H9 (cell line): Measurements from ENCODE around the gene AMY2A. TPM values are rescaled to one million over a fixed set of nuclear protein-coding genes. Genes with fewer than 3 reads are reported as not detected.
"Not testable (repeated sequence)": the region's sequence is repeated elsewhere in the genome, so short reads cannot be mapped to it uniquely, and the experiment has no call there.

Source experiments
- DNase-seq: peaks from one replicate; pipeline ENCODE4 v3.0.0-alpha.2; 2017
- H2AFZ ChIP-seq: one replicate; pipeline ENCODE4 v1.6.1; 2013; ENCODE audit warnings: mild to moderate bottlenecking, low read length, control low read depth, moderate library complexity
- H2AK5ac ChIP-seq: 2 replicates; pipeline ENCODE4 v1.6.1; 2013; ENCODE audit warnings: low read length, control low read depth, mixed read lengths; ENCODE audit not compliant: insufficient read length
- H2BK120ac ChIP-seq: one replicate; pipeline ENCODE4 v1.6.1; 2013; ENCODE audit warnings: low read depth, mild to moderate bottlenecking, low read length, control low read depth, inconsistent platforms; ENCODE audit not compliant: poor library complexity, severe bottlenecking
- H2BK12ac ChIP-seq: 2 replicates; pipeline ENCODE4 v1.6.1; 2013; ENCODE audit warnings: low read length, control low read depth, mixed read lengths, low read depth; ENCODE audit not compliant: insufficient read length
- H2BK15ac ChIP-seq: 2 replicates; pipeline ENCODE4 v1.6.1; 2013; ENCODE audit warnings: low read depth, low read length, control low read depth
- H2BK20ac ChIP-seq: one replicate; pipeline ENCODE4 v1.6.1; 2013; ENCODE audit warnings: low read depth, mild to moderate bottlenecking, low read length, control low read depth, inconsistent platforms; ENCODE audit not compliant: poor library complexity, severe bottlenecking
- H2BK5ac ChIP-seq: 2 replicates; pipeline ENCODE4 v1.6.1; 2013; ENCODE audit warnings: low read length, control low read depth, mixed read lengths; ENCODE audit not compliant: insufficient read length
- H3K14ac ChIP-seq: 2 replicates; pipeline ENCODE4 v1.6.1; 2013; ENCODE audit warnings: low read length, control low read depth; ENCODE audit not compliant: insufficient read depth
- H3K18ac ChIP-seq: 2 replicates; pipeline ENCODE4 v1.6.1; 2013; ENCODE audit warnings: low read depth, mild to moderate bottlenecking, mixed read lengths, low read length, control low read depth; ENCODE audit not compliant: insufficient read length
- H3K23ac ChIP-seq: 2 replicates; pipeline ENCODE4 v1.6.1; 2013; ENCODE audit warnings: low read length, control low read depth, mixed read lengths, low read depth; ENCODE audit not compliant: insufficient read length
- H3K23me2 ChIP-seq: 2 replicates; pipeline ENCODE4 v1.6.1; 2013; ENCODE audit warnings: low read depth, mild to moderate bottlenecking, mixed read lengths, low read length, control low read depth; ENCODE audit not compliant: insufficient read length, poor library complexity, severe bottlenecking
- H3K27ac ChIP-seq: 2 replicates; pipeline ENCODE4 v1.5.1; 2013; ENCODE audit warnings: low read length, control low read depth, mixed read lengths, low read depth; ENCODE audit not compliant: insufficient read length
- H3K27me3 ChIP-seq: 2 replicates; pipeline ENCODE4 v1.6.1; 2013; ENCODE audit warnings: low read length, control low read depth, inconsistent platforms; ENCODE audit not compliant: insufficient read depth
- H3K4ac ChIP-seq: 2 replicates; pipeline ENCODE4 v1.6.1; 2013; ENCODE audit warnings: low read depth, mild to moderate bottlenecking, control low read depth, inconsistent platforms, low read length, moderate library complexity
- H3K4me1 ChIP-seq: 2 replicates; pipeline ENCODE4 v1.6.1; 2013; ENCODE audit warnings: low read length, control low read depth, inconsistent platforms; ENCODE audit not compliant: insufficient read depth
- H3K4me2 ChIP-seq: 2 replicates; pipeline ENCODE4 v1.6.1; 2013; ENCODE audit warnings: low read length, control low read depth, mixed read lengths; ENCODE audit not compliant: insufficient read length, insufficient read depth
- H3K56ac ChIP-seq: 2 replicates; pipeline ENCODE4 v1.6.1; 2013; ENCODE audit warnings: low read depth, mild to moderate bottlenecking, mixed read lengths, low read length, control low read depth; ENCODE audit not compliant: insufficient read length
- H3K79me1 ChIP-seq: 2 replicates; pipeline ENCODE4 v1.6.1; 2013; ENCODE audit warnings: low read depth, mild to moderate bottlenecking, moderate library complexity, low read length, control low read depth, inconsistent platforms; ENCODE audit not compliant: insufficient read depth, poor library complexity, severe bottlenecking
- H3K79me2 ChIP-seq: 2 replicates; pipeline ENCODE4 v1.6.1; 2013; ENCODE audit warnings: low read length, control low read depth, inconsistent platforms; ENCODE audit not compliant: insufficient read depth
- H3K9ac ChIP-seq: 2 replicates; pipeline ENCODE4 v1.6.1; 2013; ENCODE audit warnings: low read length, control low read depth, mixed read lengths; ENCODE audit not compliant: insufficient read length; ENCODE audit errors: extremely low read depth
- H3K9me3 ChIP-seq: one replicate; pipeline ENCODE4 v1.6.1; 2013; ENCODE audit warnings: low read depth, low read length, inconsistent platforms; ENCODE audit not compliant: control insufficient read depth
- H3T11ph ChIP-seq: one replicate; pipeline ENCODE4 v1.6.1; 2013; ENCODE audit warnings: mild to moderate bottlenecking, low read length, control low read depth, inconsistent platforms
- H4K20me1 ChIP-seq: one replicate; pipeline ENCODE4 v1.6.1; 2013; ENCODE audit not compliant: control insufficient read depth, insufficient read length, insufficient read depth
- H4K5ac ChIP-seq: 2 replicates; pipeline ENCODE4 v1.6.1; 2013; ENCODE audit warnings: low read depth, mild to moderate bottlenecking, mixed read lengths, low read length, control low read depth; ENCODE audit not compliant: insufficient read length
- H4K8ac ChIP-seq: replicated peaks from 2 replicates; pipeline ENCODE4 v1.6.1; 2013; ENCODE audit warnings: low read length, control low read depth, mixed read lengths, low read depth; ENCODE audit not compliant: insufficient read length
- H4K91ac ChIP-seq: 2 replicates; pipeline ENCODE4 v1.6.1; 2013; ENCODE audit warnings: low read depth, mild to moderate bottlenecking, moderate library complexity, mixed read lengths, low read length, control low read depth; ENCODE audit not compliant: insufficient read length
- H3K27ac Mint-ChIP-seq, 3 experiments: 2 replicates in 2 of 3; 3 replicates in 1 of 3; pipeline ENCODE4 v1.8.0; 2020 to 2021; ENCODE audit warnings: mixed read lengths in 3 of 3, mild to moderate bottlenecking in 1 of 3, moderate library complexity in 1 of 3
- H3K27me3 Mint-ChIP-seq: 2 replicates; pipeline ENCODE4 v1.8.0; 2021; ENCODE audit warnings: low read depth, mild to moderate bottlenecking, moderate library complexity, mixed read lengths
- H3K36me3 Mint-ChIP-seq, 3 experiments: 2 replicates in 2 of 3; 3 replicates in 1 of 3; pipeline ENCODE4 v1.8.0; 2020 to 2021; ENCODE audit warnings: low read depth in 3 of 3, mixed read lengths in 3 of 3; ENCODE audit not compliant: insufficient read depth in 1 of 3
- H3K4me1 Mint-ChIP-seq, 2 experiments: 2 replicates each; pipeline ENCODE4 v1.8.0; 2020; ENCODE audit warnings: mixed read lengths in 2 of 2
- H3K4me3 Mint-ChIP-seq, 2 experiments: 2 replicates in 1 of 2; 3 replicates in 1 of 2; pipeline ENCODE4 v1.8.0; 2020 to 2021; ENCODE audit warnings: mild to moderate bottlenecking in 2 of 2, mixed read lengths in 2 of 2, moderate library complexity in 1 of 2
- H3K9me3 Mint-ChIP-seq, 2 experiments: 2 replicates in 1 of 2; 3 replicates in 1 of 2; pipeline ENCODE4 v1.8.0; 2020; ENCODE audit warnings: mild to moderate bottlenecking in 2 of 2, mixed read lengths in 2 of 2, moderate library complexity in 1 of 2
- WGBS: extraction: QIAGEN DNeasy Blood & Tissue Kit; methylation state at CpG from one replicate; pipeline ENCODE4 v1.1.7; 2013; ENCODE audit warnings: missing lambda C conversion rate, low lambda C conversion rate, mixed read lengths; ENCODE audit not compliant: insufficient read length; ENCODE audit errors: extremely low coverage; 5-methylcytosine and 5-hydroxymethylcytosine counted together
- total RNA-seq: library from RNA; stranded (reverse); gene quantifications from 2 replicates; pipeline ENCODE4 v1.2.1, GENCODE V29; 2021

Gene AMY2A
- total RNA-seq, 1 experiment from 2014 or later = not detected

DNA sequence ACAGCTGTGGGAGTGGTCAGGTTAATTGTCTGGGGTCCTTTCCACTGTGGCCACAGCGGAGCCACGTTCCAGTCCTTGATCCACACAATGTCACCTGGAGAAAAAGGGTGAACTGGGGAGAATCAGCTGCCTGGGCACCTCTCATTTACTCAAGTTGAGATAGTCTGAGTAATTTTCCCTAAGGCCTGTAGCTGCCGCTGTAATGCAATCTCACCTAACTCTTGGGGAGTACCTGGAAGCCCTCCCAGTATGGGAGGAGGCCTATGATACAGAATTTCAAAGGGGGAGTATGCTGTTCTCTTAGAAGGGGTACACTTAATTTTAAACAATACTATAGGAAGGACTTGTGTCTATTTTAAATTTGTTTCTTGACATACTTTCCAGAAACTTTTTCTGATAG lies 33.1 kb downstream of the AMY2A start:
- not testable (repeated sequence) for H3K27me3 ChIP-seq, H3K4ac ChIP-seq, H3K27me3 Mint-ChIP-seq, H3K56ac ChIP-seq, H3K4me2 ChIP-seq, DNase-seq, H3K18ac ChIP-seq, H3K4me3 Mint-ChIP-seq, H3K36me3 Mint-ChIP-seq, H2BK15ac ChIP-seq, H2AFZ ChIP-seq, H3K9ac ChIP-seq, H4K91ac ChIP-seq, H3K23me2 ChIP-seq, H3K27ac Mint-ChIP-seq, H3K27ac ChIP-seq, H3K9me3 Mint-ChIP-seq, H3K23ac ChIP-seq, H3K14ac ChIP-seq, H3K79me2 ChIP-seq, H2BK12ac ChIP-seq, H4K20me1 ChIP-seq, H3K9me3 ChIP-seq, H3T11ph ChIP-seq, H2BK120ac ChIP-seq, H2BK5ac ChIP-seq, H2AK5ac ChIP-seq, H2BK20ac ChIP-seq, H3K4me1 Mint-ChIP-seq, H3K4me1 ChIP-seq, H3K79me1 ChIP-seq, H4K5ac ChIP-seq, H4K8ac ChIP-seq
- no CpG with 5 or more reads among the region's 3 CpGs for WGBS

DNA sequence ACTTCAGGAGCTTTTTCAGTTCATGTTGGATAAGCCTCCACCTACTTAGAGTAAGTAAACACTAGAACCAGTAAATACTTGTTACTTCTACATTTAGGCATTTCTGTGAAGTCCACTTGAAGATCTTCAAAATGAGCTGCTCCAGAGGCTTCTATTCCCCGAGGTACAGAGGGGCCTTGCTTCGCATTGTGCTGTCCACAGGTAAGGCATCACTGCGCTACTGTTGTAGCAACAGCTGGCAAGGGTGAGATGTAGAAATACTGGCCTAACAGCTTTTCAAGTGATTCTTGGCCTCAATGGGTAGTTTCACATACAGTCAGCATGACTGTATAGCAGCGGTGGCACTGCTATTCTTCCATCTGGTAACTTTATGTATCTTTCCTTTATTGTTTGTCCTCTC lies 33.7 kb downstream of the AMY2A start:
- not testable (repeated sequence) for H2BK15ac ChIP-seq, H2BK120ac ChIP-seq, H3K18ac ChIP-seq, H3K4me1 ChIP-seq, DNase-seq, H3K27ac Mint-ChIP-seq, H3T11ph ChIP-seq, H3K14ac ChIP-seq, H3K23me2 ChIP-seq, H4K20me1 ChIP-seq, H4K91ac ChIP-seq, H3K9ac ChIP-seq, H3K9me3 ChIP-seq, H2BK20ac ChIP-seq, H3K23ac ChIP-seq, H3K4me3 Mint-ChIP-seq, H4K8ac ChIP-seq, H2BK12ac ChIP-seq, H4K5ac ChIP-seq, H3K4ac ChIP-seq, H2AK5ac ChIP-seq, H3K36me3 Mint-ChIP-seq, H3K27me3 ChIP-seq, H3K27ac ChIP-seq, H3K27me3 Mint-ChIP-seq, H2AFZ ChIP-seq, H3K79me2 ChIP-seq, H2BK5ac ChIP-seq, H3K4me2 ChIP-seq, H3K4me1 Mint-ChIP-seq, H3K9me3 Mint-ChIP-seq, H3K56ac ChIP-seq, H3K79me1 ChIP-seq
- no CpG with 5 or more reads among the region's 4 CpGs for WGBS
